H1 (cell line): ENCODE measurements around the gene USP6. TPM values are rescaled to one million over a fixed set of nuclear protein-coding genes. Genes with fewer than 3 reads are reported as not detected.

Source experiments
- CHD7 ChIP-seq: fragments of 300-600 bp; sonication (generic); IDR thresholded peaks from 2 replicates; pipeline ENCODE4 v1.7.1; 2012; ENCODE audit warnings: low read length, moderate library complexity, mild to moderate bottlenecking, inconsistent platforms; ENCODE audit not compliant: insufficient replicate concordance
- KDM5A ChIP-seq: fragments of 200-600 bp; IDR thresholded peaks from 2 replicates; pipeline ENCODE4 v1.7.1; 2012; ENCODE audit warnings: mild to moderate bottlenecking, low read length, inconsistent platforms, mixed read lengths
- RAD21 ChIP-seq, 2 experiments: IDR thresholded peaks in 1 of 2; conservative IDR thresholded peaks in 1 of 2; 2 replicates each; pipeline ENCODE4 v1.6.1; 2011; ENCODE audit warnings: low read depth in 2 of 2, low read length in 2 of 2, improper control_type of control experiment in 1 of 2, inconsistent platforms in 1 of 2, mild to moderate bottlenecking in 1 of 2, moderate library complexity in 1 of 2
- SP2 ChIP-seq: IDR thresholded peaks from 2 replicates; pipeline ENCODE4 v1.6.1; 2012; ENCODE audit warnings: mild to moderate bottlenecking, low read length, inconsistent platforms
- SUZ12 ChIP-seq: fragments of 200-600 bp; sonication (generic); IDR thresholded peaks from 2 replicates; pipeline ENCODE4 v1.6.1; 2012; ENCODE audit warnings: mild to moderate bottlenecking, inconsistent platforms, low read length, moderate library complexity, mixed read lengths
- polyA plus RNA-seq, 7 experiments: library from polyadenylated mRNA; depleted of rRNA in 3 of 7; stranded (reverse) in 5 of 7; unstranded in 2 of 7; fragments of >200 nt in 5 of 7; fragments of 200-250 nt in 2 of 7; gene quantifications; 1 replicate in 5 of 7; 2 replicates in 1 of 7; 4 replicates in 1 of 7; pipeline versions ENCODE4 v1.2.1 to v1.2.3, GENCODE V29; 2011 to 2013; ENCODE audit warnings: missing spikeins in 2 of 7, mixed read lengths in 2 of 7
- total RNA-seq: library from RNA; stranded (reverse); fragmentation: NEBNext Ultra II Directional; extraction: Animal tissue kit (Norgen Biotek cat#: 25700); gene quantifications from 2 replicates; pipeline ENCODE4 v1.2.1, GENCODE V29; 2021

USP6 gene
- total and polyA plus RNA-seq, 2 of the 8 experiments (the other 6 are each of a cell fraction or from before 2014, with no cell fraction given): 0.08 to 0.32 TPM

- no peak for TF ChIP-seq SP2
- no peak for TF ChIP-seq CHD7
- no peak for TF ChIP-seq KDM5A
- TF ChIP-seq RAD21 (IDR thresholded peaks at IDR 0.05 in 1 of 2, conservative IDR thresholded peaks at IDR 0.05 in 1 of 2; ENCODE audit: low read depth in 2 of 2, low read length in 2 of 2): no peak
- TF ChIP-seq SUZ12: no peak
Observed at GRCh38 chr17:5139458-5139732, 23.6 kb downstream of the USP6 start (continued).
